GM12801 (cell line): ENCODE data around the gene KDM6A.

Experiments
- CTCF ChIP-seq: IDR thresholded peaks from one replicate; pipeline ENCODE4 v1.5.1; 2011; ENCODE audit warnings: control low read depth; ENCODE audit not compliant: insufficient read length; ENCODE audit errors: extremely low read depth

KDM6A gene

GRCh38 chrX:44952329-44953027 lies 79.5 kb downstream of the KDM6A start:
- TF ChIP-seq CTCF: no peak

- TF ChIP-seq CTCF: no peak
Measured at GRCh38 chrX:44953734-44954502, 80.9 kb downstream of the KDM6A start.

- TF ChIP-seq CTCF: no peak
Measured at GRCh38 chrX:44954562-44954961, 81.6 kb downstream of the KDM6A start.

- no peak for TF ChIP-seq CTCF
Measured at GRCh38 chrX:44957848-44958247, 84.9 kb downstream of the KDM6A start.

- TF ChIP-seq CTCF: no peak
Measured at GRCh38 chrX:44958480-44958879, 85.5 kb downstream of the KDM6A start.

DNA sequence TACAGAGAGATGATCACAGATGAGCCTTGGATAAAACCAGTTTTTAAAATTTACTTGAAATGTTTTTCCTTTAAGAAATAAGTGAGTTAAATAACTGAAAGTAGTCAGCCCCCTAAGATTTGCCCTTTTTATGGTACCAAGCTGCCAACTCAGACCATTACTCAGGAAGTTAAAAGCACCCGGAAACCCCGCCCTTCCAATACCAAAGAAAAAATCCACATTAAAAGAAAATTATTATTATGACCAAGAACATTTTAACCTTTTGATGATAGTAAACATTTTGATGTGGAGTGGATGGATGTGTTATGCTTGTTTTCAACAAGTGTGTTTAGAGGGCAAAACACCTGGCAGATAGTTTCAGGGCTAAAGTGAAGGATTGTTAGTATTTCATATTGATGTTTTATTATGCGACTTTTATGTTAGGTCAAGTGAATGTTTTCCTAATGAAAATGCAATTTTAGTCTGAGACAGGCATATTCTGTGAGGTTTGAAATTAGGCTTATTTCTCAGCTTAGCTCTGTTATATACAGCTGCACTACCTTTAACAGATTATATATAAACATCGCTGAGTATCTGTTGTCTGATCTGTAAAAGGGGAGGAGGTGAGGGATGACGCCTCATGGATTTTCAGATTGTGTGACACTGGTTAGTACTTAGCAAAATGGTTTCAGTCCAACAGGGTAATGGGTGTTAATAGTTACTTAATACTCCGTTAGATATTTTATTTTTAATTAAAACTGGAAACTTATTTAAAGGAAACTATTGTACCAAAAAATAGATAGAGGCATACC lies 89.0 kb downstream of the KDM6A start:
- no peak for TF ChIP-seq CTCF

GRCh38 chrX:44962944-44963343 lies 90.0 kb downstream of the KDM6A start:
- TF ChIP-seq CTCF: no peak
